ENCODE measurements around the gene ZFX.

GRCh38 chrX:24242649-24243175 lies 93.2 kb downstream of the ZFX start:
- TF ChIP-seq CTCF (IDR thresholded peaks at IDR 0.05) (no peak), EZH2 (IDR thresholded peaks at IDR 0.05) (no peak), EZH2phosphoT487 (IDR thresholded peaks at IDR 0.05) (no peak)

Data from neural progenitor cell (in vitro differentiated cells).